ENCODE data around the gene HLA-DQA1.

- TF ChIP-seq YY1 (IDR thresholded peaks at IDR 0.05; ENCODE audit: insufficient read depth, insufficient read length) (no peak), SUZ12 (IDR thresholded peaks at IDR 0.05; ENCODE audit: extremely low read depth, insufficient read depth, insufficient read length) (no peak)
Measured at GRCh38 chr6:32635526-32636123, 1.6 kb upstream of the HLA-DQA1 start.
